ENCODE results near the gene STXBP2. TPM values are rescaled to one million over a fixed set of nuclear protein-coding genes. Genes with fewer than 3 reads are reported as not detected.

STXBP2 gene
- total and polyA plus RNA-seq, 2 experiments from 2014 or later, result 58.6 to 142 TPM

DNA sequence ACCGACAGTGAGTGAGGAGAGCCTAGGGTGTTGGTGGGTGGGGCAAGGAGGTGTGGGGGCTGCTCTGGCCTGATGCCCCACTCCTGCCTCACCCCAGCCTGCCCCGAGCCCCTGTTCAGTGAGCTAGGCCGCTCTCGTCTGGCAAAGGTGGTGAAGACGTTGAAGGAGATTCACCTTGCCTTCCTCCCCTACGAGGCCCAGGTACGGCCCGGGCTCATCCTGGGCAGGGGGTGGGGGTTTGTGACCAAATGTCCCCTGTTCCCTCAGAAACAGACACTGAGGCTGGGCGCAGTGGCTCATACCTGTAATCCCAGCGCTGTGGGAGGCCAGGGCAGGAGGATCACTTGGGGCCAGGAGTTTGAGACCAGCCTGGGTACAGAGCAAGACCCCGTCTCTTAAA lies 3.9 kb downstream of the STXBP2 start:
- Histone ChIP-seq H3K4me1 (ENCODE audit: insufficient read depth) (peaks cover 4% of the 10 kb centered on the region), H3K27ac (no peak overlapping the region), H2AFZ (no peak overlapping the region), H3K4me3 (no peak overlapping the region), H4K20me1 (ENCODE audit: insufficient read depth, poor library complexity, severe bottlenecking) (no peaks in the 10 kb centered on the region), H3K9me3 (ENCODE audit: low read depth) (no peaks in the 10 kb centered on the region), H3K36me3 (replicated peaks; ENCODE audit: insufficient read depth, low read depth) (no peaks in the 10 kb centered on the region), H3K27me3 (no peaks in the 10 kb centered on the region), H3K79me2 (peaks cover 15% of the 10 kb centered on the region), H3K4me2 (no peak overlapping the region), H3K9me2 (replicated peaks; ENCODE audit: insufficient read depth) (no peaks in the 10 kb centered on the region)
- no peak for TF ChIP-seq EZH2phosphoT487 (IDR thresholded peaks at IDR 0.05; ENCODE audit: low read depth, severe bottlenecking, unreplicated experiment)
- no peak for TF ChIP-seq EZH2 (IDR thresholded peaks at IDR 0.05; ENCODE audit: borderline replicate concordance)
- TF ChIP-seq, protein P1, sequence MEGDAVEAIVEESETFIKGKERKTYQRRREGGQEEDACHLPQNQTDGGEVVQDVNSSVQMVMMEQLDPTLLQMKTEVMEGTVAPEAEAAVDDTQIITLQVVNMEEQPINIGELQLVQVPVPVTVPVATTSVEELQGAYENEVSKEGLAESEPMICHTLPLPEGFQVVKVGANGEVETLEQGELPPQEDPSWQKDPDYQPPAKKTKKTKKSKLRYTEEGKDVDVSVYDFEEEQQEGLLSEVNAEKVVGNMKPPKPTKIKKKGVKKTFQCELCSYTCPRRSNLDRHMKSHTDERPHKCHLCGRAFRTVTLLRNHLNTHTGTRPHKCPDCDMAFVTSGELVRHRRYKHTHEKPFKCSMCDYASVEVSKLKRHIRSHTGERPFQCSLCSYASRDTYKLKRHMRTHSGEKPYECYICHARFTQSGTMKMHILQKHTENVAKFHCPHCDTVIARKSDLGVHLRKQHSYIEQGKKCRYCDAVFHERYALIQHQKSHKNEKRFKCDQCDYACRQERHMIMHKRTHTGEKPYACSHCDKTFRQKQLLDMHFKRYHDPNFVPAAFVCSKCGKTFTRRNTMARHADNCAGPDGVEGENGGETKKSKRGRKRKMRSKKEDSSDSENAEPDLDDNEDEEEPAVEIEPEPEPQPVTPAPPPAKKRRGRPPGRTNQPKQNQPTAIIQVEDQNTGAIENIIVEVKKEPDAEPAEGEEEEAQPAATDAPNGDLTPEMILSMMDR (IDR thresholded peaks at IDR 0.05; ENCODE audit: poor library complexity), result no peak
- DNase-seq (ENCODE audit: low spot score), result no peak
- WGBS (ENCODE audit: low lambda C conversion rate, missing lambda C conversion rate), result 94% methylated on average over 11 of the region's 11 CpGs

DNA sequence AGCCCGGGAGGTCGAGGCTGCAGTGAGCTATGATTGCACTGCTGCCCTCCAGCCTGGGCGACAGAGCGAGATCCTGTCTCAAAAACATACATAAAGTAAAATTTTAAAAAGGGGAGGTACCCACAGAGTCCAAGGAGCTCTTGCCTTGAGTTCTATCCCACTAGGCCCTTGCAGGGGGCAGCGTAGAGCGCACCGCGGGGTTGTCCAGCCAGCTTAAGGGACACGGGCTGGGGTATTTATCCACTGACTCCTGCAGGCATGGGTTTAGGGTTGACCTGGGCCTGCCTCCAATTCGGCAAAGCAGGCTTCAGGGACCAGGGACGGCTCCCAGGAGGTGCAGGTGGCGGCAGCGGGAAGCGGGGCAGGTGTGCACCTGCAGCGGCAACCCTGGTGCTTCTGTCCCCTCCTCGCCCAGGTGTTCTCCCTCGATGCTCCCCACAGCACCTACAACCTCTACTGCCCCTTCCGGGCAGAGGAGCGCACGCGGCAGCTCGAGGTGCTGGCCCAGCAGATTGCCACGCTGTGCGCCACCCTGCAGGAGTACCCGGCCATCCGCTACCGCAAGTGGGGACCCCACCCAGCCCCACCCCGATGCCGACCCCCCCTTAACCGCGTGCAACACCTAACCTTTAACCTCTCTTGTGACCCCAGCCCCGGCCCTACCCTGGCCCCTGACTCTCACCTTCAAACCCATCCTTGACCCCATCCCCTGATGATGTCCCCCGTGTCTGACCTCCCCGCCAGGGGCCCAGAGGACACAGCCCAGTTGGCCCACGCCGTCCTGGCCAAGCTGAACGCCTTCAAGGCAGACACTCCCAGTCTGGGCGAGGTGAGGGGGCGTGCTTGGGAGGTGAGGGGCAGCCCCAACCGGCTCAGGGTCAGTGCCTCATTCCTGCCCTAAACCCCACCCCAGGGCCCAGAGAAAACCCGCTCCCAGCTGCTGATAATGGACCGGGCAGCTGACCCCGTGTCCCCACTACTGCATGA lies 4.7 kb downstream of the STXBP2 start:
- no peaks in the 10 kb centered on the region for H4K20me1 ChIP-seq (ENCODE audit: insufficient read depth, poor library complexity, severe bottlenecking)
- H3K4me2 ChIP-seq, result no peak overlapping the region
- TF ChIP-seq, protein P1 (IDR thresholded peaks at IDR 0.05; ENCODE audit: poor library complexity), result no peak
- TF ChIP-seq EZH2phosphoT487 (IDR thresholded peaks at IDR 0.05; ENCODE audit: low read depth, severe bottlenecking, unreplicated experiment) (no peak), EZH2 (IDR thresholded peaks at IDR 0.05; ENCODE audit: borderline replicate concordance) (no peak)
- no peak overlapping the region for H3K27ac ChIP-seq
- H3K4me1 ChIP-seq (ENCODE audit: insufficient read depth), result peaks cover 2% of the 10 kb centered on the region
- H3K4me3 ChIP-seq, result no peak overlapping the region
- no peaks in the 10 kb centered on the region for H3K9me2 ChIP-seq (replicated peaks; ENCODE audit: insufficient read depth)
- DNase-seq (ENCODE audit: low spot score), result no peak
- 91% methylated on average over 43 of the region's 43 CpGs for WGBS (ENCODE audit: low lambda C conversion rate, missing lambda C conversion rate)
- H2AFZ ChIP-seq, result no peak overlapping the region
- H3K9me3 ChIP-seq (ENCODE audit: low read depth), result no peaks in the 10 kb centered on the region
- H3K27me3 ChIP-seq, result no peaks in the 10 kb centered on the region
- peaks cover 13% of the 10 kb centered on the region for H3K79me2 ChIP-seq
- H3K36me3 ChIP-seq (replicated peaks; ENCODE audit: insufficient read depth, low read depth), result no peaks in the 10 kb centered on the region

DNA sequence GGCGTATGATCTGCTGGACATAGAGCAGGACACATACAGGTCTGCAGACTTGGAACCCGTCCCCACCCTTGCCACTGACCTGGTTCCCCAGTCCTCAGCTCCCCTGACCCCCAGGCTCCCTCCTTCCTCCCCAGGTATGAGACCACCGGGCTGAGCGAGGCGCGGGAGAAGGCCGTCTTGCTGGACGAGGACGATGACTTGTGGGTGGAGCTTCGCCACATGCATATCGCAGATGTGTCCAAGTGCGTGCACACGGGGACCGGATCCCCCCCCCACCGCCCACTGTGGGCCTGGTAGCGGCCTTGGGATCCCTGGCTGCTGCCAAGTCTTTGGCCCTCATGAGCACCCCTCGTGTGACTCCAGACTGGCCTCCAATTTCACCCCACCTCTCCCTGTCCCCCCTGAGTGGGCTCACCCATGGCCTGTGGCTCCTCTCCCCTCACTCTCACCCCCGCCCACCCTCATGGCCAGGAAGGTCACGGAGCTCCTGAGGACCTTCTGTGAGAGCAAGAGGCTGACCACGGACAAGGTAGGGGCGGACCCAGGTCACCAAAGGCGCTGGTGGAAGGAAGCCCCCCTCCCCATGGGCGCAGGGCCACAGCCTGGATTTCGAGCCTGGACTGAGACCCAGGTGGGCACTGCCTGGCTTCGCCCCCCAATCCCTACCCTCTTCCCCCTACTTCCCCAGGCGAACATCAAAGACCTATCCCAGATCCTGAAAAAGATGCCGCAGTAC lies 5.6 kb downstream of the STXBP2 start:
- no peaks in the 10 kb centered on the region for H3K9me3 ChIP-seq (ENCODE audit: low read depth)
- DNase-seq (ENCODE audit: low spot score), result no peak
- no peaks in the 10 kb centered on the region for H3K36me3 ChIP-seq (replicated peaks; ENCODE audit: insufficient read depth, low read depth)
- no peak for TF ChIP-seq EZH2 (IDR thresholded peaks at IDR 0.05; ENCODE audit: borderline replicate concordance)
- no peaks in the 10 kb centered on the region for H3K4me1 ChIP-seq (ENCODE audit: insufficient read depth)
- H2AFZ ChIP-seq, result no peak overlapping the region
- no peaks in the 10 kb centered on the region for H3K9me2 ChIP-seq (replicated peaks; ENCODE audit: insufficient read depth)
- no peak overlapping the region for H3K27ac ChIP-seq
- no peak overlapping the region for H3K4me3 ChIP-seq
- no peak overlapping the region for H3K4me2 ChIP-seq
- peaks cover 12% of the 10 kb centered on the region for H3K79me2 ChIP-seq
- H4K20me1 ChIP-seq (ENCODE audit: insufficient read depth, poor library complexity, severe bottlenecking), result no peaks in the 10 kb centered on the region
- no peaks in the 10 kb centered on the region for H3K27me3 ChIP-seq
- WGBS (ENCODE audit: low lambda C conversion rate, missing lambda C conversion rate), result 93% methylated on average over 24 of the region's 27 CpGs

DNA sequence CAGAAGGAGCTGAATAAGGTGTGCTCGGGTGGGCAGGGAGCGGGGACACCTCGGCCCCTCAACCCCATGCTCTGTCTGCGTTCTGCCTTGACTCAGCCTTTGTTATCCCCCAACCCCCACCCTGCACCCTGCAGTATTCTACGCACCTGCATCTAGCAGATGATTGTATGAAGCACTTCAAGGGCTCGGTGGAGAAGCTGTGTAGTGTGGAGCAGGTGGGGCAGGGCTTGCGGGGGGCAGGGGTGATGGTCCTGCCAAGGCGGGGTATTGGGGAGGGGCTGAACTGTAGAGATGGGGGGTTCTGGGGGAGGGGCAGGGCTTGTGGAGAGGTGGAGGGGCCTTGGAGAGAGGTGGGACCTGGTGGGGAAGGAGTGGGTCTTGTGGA lies 6.1 kb downstream of the STXBP2 start:
- no peak overlapping the region for H3K27ac ChIP-seq
- DNase-seq (ENCODE audit: low spot score), result no peak

More for the DNA sequence above, 6.1 kb downstream of the STXBP2 start:
- Histone ChIP-seq H3K9me2 (replicated peaks; ENCODE audit: insufficient read depth) (no peaks in the 10 kb centered on the region), H2AFZ (no peak overlapping the region), H3K36me3 (replicated peaks; ENCODE audit: insufficient read depth, low read depth) (no peaks in the 10 kb centered on the region), H3K4me2 (no peak overlapping the region), H3K79me2 (peaks cover 7% of the 10 kb centered on the region), H3K4me1 (ENCODE audit: insufficient read depth) (no peaks in the 10 kb centered on the region), H3K27me3 (no peaks in the 10 kb centered on the region), H3K4me3 (no peak overlapping the region), H3K9me3 (ENCODE audit: low read depth) (no peaks in the 10 kb centered on the region), H4K20me1 (ENCODE audit: insufficient read depth, poor library complexity, severe bottlenecking) (no peaks in the 10 kb centered on the region)
- WGBS (ENCODE audit: low lambda C conversion rate, missing lambda C conversion rate), result 90% methylated on average over 6 of the region's 8 CpGs
- no peak for TF ChIP-seq EZH2 (IDR thresholded peaks at IDR 0.05; ENCODE audit: borderline replicate concordance)
- TF ChIP-seq, protein P1 (IDR thresholded peaks at IDR 0.05; ENCODE audit: poor library complexity), result no peak
